SK-N-MC (cell line): ENCODE data around the gene ZG16B.

Experiments
- DNase-seq: peaks from one replicate; pipeline ENCODE4 v3.0.0-alpha.2; 2011; ENCODE audit warnings: low read depth, low spot score
- H3K27ac ChIP-seq: fragments of 200-600 bp; sonication (generic); 2 replicates; pipeline ENCODE4 v1.5.1; 2016; ENCODE audit warnings: mixed run types
- H3K36me3 ChIP-seq: fragments of 200-600 bp; sonication (generic); 2 replicates; pipeline ENCODE4 v1.6.1; 2017; ENCODE audit warnings: antibody characterized with exemption, low read length, mixed read lengths; ENCODE audit not compliant: insufficient read depth
- H3K4me3 ChIP-seq: fragments of 200-600 bp; sonication (generic); 2 replicates; pipeline ENCODE4 v1.5.1; 2016
- H3K9ac ChIP-seq: fragments of 200-600 bp; sonication (generic); 2 replicates; pipeline ENCODE4 v1.8.0; 2017; ENCODE audit warnings: mixed run types, mixed read lengths; ENCODE audit not compliant: insufficient read length
- H3K9me3 ChIP-seq: fragments of 200-600 bp; sonication (generic); 2 replicates; pipeline ENCODE4 v1.6.1; 2017; ENCODE audit warnings: low read depth, mild to moderate bottlenecking, antibody characterized with exemption, low read length, moderate library complexity, mixed read lengths
- EZH2 ChIP-seq: fragments of 200-600 bp; sonication (generic); IDR thresholded peaks from one replicate; pipeline ENCODE4 v1.6.1; 2017; ENCODE audit warnings: antibody characterized with exemption
- FOXP2 ChIP-seq: optimal IDR thresholded peaks from 2 replicates; pipeline ENCODE3; 2011; ENCODE audit warnings: mild to moderate bottlenecking, moderate library complexity; ENCODE audit not compliant: insufficient read depth; ENCODE audit errors: extremely low read length, control extremely low read depth
- POLR2AphosphoS5 ChIP-seq: IDR thresholded peaks from 2 replicates; pipeline ENCODE4 v1.6.1; 2012; ENCODE audit warnings: mild to moderate bottlenecking, low read depth, low read length, borderline replicate concordance

ZG16B gene

DNA sequence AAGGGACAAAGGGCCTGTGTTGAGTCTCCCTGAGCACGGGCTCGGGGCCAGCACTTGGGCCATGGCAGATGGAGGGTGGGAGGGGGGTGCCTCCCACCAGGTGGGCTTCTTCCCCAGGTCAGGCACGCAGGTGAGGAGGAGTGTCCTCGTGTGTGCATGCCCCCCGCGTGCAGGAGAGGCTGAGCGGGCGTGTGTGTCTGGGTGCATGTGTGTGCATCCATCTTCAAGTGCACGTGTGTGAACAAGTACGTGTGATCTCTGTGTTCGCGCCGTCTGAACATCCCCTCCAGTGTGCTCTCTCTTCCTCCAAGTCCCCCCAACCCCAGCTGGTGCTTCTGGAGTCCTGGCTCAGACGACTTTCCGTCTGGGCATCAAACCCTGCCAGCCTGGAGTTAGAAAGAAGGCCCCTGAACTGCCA lies 2.7 kb upstream of the ZG16B start:
- Histone ChIP-seq H3K9ac (no peak overlapping the region), H3K36me3 (no peaks in the 10 kb centered on the region), H3K4me3 (no peak overlapping the region), H3K9me3 (no peaks in the 10 kb centered on the region), H3K27ac (no peak overlapping the region)
- TF ChIP-seq EZH2: no peak
- no peak for TF ChIP-seq FOXP2
- no peak for TF ChIP-seq POLR2AphosphoS5
- no peak for DNase-seq

GRCh38 chr16:2827831-2828520 lies 2.1 kb upstream of the ZG16B start:
- H3K36me3 ChIP-seq: no peaks in the 10 kb centered on the region
- H3K9ac ChIP-seq: no peak overlapping the region
- TF ChIP-seq EZH2 (no peak), FOXP2 (no peak)
- H3K27ac ChIP-seq: no peak overlapping the region
- no peaks in the 10 kb centered on the region for H3K9me3 ChIP-seq
- no peak overlapping the region for H3K4me3 ChIP-seq
- no peak for DNase-seq

DNA sequence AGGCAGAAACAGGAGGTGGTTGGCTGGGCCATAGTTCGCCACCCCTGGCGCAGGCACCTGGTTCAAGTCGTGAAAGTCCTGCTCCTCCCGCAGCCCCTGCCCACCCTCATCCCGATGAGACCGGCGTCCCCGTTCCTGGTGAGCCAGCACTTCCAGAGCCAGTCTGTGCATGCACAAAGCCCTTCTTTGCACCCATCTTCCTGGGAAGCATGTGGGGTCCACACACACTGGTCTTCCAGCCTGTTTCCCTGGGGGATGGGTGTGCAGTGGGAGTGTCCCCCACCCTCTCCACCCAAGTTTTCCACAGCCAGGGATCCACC lies 1.6 kb upstream of the ZG16B start:
- DNase-seq: no peak
- Histone ChIP-seq H3K9me3 (no peaks in the 10 kb centered on the region), H3K9ac (no peak overlapping the region), H3K27ac (no peak overlapping the region), H3K4me3 (no peak overlapping the region), H3K36me3 (no peaks in the 10 kb centered on the region)
- no peak for TF ChIP-seq FOXP2
- TF ChIP-seq POLR2AphosphoS5: no peak
- no peak for TF ChIP-seq EZH2

DNA sequence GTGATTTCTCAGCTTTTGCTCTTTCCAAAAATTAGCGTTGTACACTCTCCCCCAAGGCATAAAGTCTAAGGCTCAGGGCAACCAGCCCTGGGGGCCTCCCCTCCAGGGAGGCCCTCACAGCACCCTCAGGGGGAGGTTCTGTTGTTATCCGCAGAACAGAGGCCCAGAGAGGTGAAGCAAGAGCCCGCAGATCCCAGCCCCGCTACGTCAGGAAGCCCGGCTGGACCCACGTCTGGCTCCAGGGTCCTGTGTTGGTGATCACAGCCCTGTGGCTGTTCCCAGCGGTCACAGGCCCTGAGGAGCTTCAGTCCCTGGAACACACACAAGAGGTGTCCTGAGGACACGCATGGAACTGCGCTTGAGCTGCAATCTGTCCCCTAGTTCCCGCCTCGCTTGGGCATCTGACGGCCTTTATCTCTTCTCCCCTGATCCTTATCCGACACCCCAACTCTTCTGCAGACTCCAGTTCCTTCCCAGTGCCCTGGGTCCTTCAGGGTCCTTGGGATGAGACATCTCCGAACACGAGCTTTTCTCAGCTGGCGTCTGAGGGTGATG lies 1.1 kb upstream of the ZG16B start:
- no peak for DNase-seq
- no peak overlapping the region for H3K27ac ChIP-seq
- no peaks in the 10 kb centered on the region for H3K36me3 ChIP-seq
- no peak for TF ChIP-seq POLR2AphosphoS5
- no peak for TF ChIP-seq FOXP2
- TF ChIP-seq EZH2: no peak
- H3K9me3 ChIP-seq: no peaks in the 10 kb centered on the region
- H3K4me3 ChIP-seq: no peak overlapping the region
- H3K9ac ChIP-seq: no peak overlapping the region

- DNase-seq: no peak
- Histone ChIP-seq H3K36me3 (no peaks in the 10 kb centered on the region), H3K27ac (no peak overlapping the region), H3K4me3 (no peak overlapping the region), H3K9me3 (no peaks in the 10 kb centered on the region), H3K9ac (no peak overlapping the region)
- TF ChIP-seq EZH2: no peak
- TF ChIP-seq POLR2AphosphoS5: no peak
- no peak for TF ChIP-seq FOXP2
Observed at GRCh38 chr16:2830355-2830695, 222 bp downstream of the ZG16B start.

GRCh38 chr16:2831203-2831602 lies 1.1 kb downstream of the ZG16B start:
- no peak overlapping the region for H3K4me3 ChIP-seq
- no peaks in the 10 kb centered on the region for H3K9me3 ChIP-seq
- H3K27ac ChIP-seq: no peak overlapping the region
- TF ChIP-seq EZH2 (no peak), FOXP2 (no peak), POLR2AphosphoS5 (no peak)
- DNase-seq: no peak
- no peak overlapping the region for H3K9ac ChIP-seq
- H3K36me3 ChIP-seq: no peaks in the 10 kb centered on the region

GRCh38 chr16:2833776-2834175 lies 3.7 kb downstream of the ZG16B start:
- H3K4me3 ChIP-seq: no peak overlapping the region
- H3K9ac ChIP-seq: no peak overlapping the region
- no peak overlapping the region for H3K27ac ChIP-seq
- no peak for DNase-seq
- TF ChIP-seq EZH2 (no peak), POLR2AphosphoS5 (no peak), FOXP2 (no peak)
- H3K36me3 ChIP-seq: no peaks in the 10 kb centered on the region
- H3K9me3 ChIP-seq: no peaks in the 10 kb centered on the region

DNA sequence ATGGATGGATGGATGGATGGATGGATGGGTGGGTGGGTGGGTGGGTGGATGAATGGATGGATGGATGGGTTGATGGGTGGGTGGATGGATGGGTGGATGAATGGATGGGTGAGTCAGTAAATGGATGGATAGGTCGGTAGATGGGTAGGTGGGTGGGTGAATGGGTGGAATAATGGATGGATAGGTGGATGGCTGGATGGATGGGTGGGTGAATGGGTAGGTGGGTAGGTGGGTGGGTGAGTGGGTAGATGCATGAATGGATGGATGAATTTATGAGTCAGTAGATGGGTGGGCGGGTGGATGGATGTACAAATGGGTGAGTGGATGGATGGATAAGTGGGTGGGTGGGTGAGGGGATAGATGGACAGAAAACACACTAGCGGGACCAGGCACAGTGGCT lies 4.9 kb downstream of the ZG16B start:
- Histone ChIP-seq H3K4me3 (no peak overlapping the region), H3K9ac (no peak overlapping the region), H3K27ac (no peak overlapping the region), H3K9me3 (no peaks in the 10 kb centered on the region), H3K36me3 (no peaks in the 10 kb centered on the region)
- no peak for DNase-seq
- TF ChIP-seq FOXP2: no peak
- TF ChIP-seq EZH2: no peak

- H3K9ac ChIP-seq: no peak overlapping the region
- H3K36me3 ChIP-seq: no peaks in the 10 kb centered on the region
- TF ChIP-seq FOXP2: no peak
- no peak for TF ChIP-seq POLR2AphosphoS5
- no peak for TF ChIP-seq EZH2
- no peak overlapping the region for H3K27ac ChIP-seq
- no peak for DNase-seq
- no peak overlapping the region for H3K4me3 ChIP-seq
- H3K9me3 ChIP-seq: no peaks in the 10 kb centered on the region
Observed at GRCh38 chr16:2835638-2836493, 5.8 kb downstream of the ZG16B start.
